HCEC 1CT (cell line): ENCODE measurements around the gene PLEKHJ1.
"Not testable (repeated sequence)": the region's sequence is repeated elsewhere in the genome, so short reads cannot be mapped to it uniquely, and the experiment has no call there.

Experiments used
- DNase-seq: peaks from one replicate; pipeline ENCODE4 v3.0.0-alpha.2; 2017

The PLEKHJ1 gene

DNA sequence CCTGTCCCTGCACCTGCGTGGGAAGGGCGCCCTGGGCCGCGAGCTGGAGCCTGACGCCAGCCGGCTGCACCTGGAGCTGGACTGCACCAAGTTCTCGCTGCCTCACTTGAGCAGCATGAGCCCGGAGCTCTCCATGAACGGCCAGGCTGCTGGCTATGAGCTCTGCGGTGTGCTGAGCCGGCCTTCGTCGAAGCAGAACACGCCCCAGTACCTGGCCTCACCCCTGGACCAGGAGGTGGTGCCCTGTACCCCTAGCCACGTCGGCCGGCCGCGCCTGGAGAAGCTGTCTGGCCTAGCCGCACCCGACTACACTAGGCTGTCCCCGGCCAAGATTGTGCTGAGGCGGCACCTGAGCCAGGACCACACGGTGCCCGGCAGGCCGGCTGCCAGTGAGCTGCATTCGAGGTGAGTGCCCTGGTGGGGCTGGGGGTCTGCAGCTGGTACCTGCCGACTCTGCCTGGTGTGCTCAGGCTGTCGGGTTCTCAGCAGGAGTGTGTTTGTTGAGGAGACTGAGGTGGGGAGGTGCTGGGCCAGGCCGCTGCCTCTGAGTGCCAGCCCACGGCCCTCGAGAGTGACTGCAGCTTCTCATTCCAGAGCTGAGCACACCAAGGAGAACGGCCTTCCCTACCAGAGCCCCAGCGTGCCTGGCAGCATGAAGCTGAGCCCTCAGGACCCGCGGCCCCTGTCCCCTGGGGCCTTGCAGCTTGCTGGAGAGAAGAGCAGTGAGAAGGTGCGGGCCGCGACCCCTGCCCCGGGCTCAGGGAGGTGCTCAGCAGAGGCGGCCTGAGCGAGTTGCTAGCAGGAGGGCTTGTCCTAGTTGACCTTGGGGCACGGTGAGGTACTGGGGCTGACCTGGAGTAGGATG lies 19.5 kb downstream of the PLEKHJ1 start:
- DNase-seq = no peak

DNA sequence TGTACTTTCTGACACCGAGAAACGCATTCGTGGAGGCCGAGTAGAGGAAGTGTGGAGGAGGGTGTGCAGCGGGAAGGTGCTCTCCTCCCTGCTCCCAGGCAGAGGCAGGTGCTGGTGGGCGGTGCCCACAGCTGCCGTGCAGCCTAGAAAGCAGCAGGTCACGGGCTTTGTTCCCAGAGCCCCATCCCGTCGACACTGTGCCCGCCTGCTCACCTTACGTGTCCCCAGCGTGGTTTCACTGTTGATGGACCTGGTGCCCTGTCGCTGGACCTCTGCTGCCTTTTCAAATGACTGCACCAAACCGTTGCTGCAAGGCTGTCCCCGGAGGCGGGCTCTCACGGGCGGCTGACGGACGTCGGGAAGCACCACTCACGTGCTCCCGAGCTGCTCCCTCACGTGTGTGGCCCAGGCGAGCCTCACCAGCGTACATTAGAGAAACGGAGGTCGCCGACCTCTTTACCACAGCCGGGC lies 20.8 kb downstream of the PLEKHJ1 start:
- DNase-seq = no peak

DNA sequence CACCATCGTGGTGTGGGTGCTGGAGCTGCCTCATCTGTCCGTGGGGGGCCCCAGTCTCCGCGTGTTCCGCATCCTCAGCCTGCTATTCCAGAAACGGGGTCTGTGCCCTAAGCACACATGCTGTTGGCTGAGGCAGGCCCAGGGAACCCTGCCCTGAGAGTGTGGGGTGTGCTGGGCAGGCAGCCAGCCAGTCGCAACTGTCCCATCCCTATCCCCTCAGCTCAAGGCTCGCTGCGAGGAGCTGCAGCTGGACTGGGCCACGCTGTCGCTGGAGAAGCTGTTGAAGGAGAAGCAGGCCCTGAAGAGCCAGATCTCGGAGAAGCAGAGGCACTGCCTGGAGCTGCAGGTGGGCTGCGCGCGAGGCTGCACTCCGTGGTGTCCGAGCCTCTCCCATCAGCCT lies 21.9 kb downstream of the PLEKHJ1 start:
- no peak for DNase-seq

DNA sequence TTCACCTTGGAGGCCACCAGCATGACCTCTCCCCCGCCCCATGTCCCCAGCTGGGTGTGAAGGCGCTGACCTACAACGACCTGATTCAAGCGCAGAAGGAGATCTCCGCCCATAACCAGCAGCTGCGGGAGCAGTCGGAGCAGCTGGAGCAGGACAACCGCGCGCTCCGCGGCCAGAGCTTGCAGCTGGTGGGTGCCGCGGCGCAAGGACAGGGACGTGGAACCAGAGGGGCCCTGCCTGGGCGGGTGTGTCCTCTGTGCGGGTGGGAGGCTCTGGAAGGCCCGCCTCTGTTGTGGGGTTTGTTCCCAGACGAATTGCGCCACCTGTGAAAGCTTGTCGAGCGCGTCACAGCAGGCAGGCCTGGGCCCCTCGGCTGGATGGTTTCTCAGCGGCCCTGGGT lies 22.3 kb downstream of the PLEKHJ1 start:
- DNase-seq = no peak

DNA sequence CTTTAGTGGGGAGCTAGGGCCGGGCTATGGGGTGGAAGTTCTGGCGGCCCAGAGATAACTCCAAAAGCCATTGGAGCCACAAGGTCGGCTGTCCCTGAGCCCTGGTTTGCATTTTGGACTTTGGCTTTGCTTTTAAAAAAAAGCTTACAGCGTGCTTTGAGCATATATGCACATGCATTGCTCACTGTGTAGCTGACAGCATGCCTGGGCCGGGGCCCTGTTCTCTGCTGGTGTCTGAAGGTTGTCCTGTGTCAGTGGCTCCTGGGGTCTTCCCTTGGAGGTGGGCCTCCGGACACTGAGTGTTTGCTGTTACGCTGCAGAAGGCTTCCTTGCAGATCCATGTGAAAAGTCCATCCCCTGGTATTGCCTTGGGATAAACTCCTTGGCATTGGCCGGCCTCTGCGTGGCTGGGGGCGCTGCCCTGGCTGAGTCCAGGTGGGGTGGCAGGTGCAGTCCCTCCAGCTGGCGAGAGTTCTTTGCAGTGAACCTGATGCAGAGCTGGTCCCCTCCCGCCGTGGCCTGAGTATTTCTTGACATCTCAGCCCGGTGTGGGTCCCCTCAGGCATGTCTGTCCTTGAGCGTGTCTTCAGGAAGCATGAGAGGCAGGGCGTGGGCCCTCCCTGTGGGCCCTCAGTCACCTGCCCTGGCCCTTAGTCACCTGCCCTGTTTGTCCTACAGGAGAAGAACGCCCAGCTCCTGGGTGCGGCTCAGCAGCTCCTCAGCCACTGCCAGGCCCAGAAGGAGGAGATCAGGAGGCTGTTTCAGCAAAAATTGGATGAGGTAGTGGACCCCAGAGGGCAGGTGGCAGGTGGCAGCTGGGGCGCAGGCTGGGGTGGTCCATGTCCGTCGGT lies 23.0 kb downstream of the PLEKHJ1 start:
- no peak for DNase-seq

DNA sequence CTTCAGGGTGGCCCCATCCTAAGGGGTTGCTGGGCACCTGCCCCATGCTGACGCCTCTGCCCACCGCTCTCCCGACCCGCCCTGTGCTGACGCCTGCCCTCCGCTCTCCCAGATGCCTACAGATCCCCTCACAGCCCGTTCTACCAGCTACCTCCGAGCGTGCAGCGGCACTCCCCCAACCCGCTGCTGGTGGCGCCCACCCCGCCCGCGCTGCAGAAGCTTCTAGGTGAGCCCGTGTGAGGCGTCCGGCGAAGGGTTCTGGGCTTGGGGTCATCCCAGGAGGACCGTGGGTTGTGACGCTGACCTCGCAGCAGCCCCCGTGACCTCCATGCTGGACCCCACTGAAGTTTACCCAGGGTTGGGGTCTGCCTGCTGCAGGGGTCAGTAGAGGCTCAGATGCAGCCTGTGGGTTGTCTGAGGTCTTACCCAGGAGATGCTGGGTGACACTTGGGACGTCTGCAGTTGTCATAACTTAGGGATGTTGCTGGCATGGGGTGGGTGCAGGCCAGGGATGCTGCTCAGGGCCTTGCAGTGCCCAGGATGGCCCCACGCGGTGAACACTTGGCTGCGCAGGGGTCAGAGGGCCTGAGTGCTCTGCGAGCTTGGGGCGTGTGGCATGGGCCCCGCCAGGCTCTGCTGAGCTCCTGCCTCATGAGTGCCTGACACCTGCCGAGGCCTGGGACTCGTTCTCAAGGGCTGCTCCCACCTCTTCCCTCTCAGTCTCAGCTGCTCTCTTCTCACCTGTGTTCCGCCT lies 25.0 kb downstream of the PLEKHJ1 start:
- no peak for DNase-seq

DNA sequence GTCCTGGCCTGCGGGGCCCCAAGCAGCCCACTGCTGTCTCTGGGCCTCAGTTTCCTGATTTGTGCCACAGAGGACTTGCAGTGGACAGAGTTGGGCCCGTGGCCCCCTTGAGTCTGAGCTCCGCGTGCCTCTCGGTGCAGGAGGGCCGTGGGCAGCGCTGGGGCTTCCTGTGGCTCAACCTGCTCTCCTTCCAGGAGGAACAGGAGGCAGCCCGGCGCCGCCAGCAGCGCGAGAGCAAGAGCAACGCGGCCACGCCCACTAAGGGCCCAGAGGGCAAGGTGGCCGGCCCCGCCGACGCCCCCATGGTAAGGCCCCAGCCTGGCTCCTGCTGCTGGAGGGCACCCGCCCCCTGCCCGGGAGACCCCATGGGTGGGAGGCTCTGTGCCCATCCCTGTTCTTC lies 25.9 kb downstream of the PLEKHJ1 start:
- DNase-seq = no peak

DNA sequence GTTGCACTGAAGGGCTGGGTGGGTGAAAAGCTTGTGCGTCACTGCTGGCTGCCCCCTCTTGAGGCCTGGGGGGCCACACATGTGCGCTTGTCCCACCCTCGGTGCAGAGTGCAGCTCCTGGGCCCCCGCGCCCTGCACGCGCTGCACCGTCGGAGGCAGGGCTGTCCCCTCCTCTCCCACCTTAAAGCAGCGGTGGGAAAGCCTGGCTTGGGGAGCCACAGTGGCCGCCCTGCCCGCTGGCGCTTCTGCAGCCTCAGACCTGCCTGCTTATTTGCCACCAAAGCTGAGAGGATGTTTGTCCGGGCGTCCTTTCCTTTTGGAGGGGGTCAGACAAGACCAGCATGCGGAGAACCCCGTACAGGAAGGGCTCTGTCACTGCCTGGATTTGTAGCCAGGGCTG lies 26.7 kb downstream of the PLEKHJ1 start:
- no peak for DNase-seq

DNA sequence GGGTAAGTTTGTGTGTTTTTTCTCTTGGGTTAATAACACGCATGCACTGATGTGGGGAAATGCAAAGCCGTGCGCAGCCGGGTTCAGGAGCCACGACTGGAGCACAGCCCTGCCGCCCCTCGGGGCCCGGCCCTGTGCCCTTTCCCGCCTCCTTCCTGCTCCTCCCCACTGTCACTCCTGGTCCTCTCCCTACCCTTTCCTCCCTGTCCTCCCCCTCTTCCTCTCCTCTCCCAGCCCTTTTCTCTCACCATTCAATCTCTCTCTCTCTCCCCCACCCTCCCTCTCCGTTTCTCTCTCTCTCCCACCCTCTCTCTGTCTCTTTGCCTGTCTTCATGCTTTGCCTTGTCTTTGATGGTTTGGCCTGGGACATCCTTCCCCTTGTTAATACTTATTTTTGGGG lies 27.2 kb downstream of the PLEKHJ1 start:
- no peak for DNase-seq

DNA sequence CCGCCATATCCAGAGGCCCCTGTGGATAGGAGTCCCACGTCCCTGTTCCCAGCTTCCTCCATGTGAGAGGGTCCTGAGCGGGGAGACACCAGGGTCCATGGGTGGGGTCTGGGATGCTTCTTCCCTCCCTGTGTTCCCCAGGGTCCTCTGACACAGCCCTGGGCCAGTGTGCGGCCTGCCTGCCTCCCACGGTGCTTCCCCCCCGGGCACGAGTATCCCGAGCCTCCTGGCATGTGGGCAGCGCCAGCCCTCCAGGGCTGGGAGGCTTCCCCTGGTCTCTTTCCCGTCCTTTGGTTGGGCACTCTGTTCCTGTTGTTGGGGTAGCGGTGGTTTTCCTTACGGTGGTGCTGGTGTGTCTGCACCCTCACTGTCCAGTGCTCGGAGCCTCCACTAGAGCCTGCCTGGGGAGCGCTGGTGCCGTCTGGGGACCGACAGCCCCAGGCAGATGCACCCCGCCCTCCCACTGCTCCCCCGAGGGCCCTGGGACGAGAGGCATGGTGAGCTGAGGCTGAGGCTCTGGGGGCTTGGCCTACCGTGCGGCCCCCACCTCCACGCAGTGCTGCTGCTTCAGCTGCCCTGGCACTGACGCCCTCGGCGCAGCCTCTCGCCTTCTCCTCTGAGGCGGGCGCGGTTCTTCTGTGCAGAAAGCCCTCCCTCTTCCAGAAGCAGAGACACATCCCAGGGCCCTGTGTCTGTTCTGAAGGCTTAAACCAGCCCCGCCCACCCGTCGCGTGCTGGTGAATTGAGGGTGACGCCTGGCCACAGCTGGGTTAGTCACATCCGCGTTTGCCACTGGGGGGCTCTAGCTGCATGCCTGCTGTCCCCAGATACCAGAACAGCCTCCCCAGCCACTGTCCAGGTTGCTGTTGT lies 27.9 kb downstream of the PLEKHJ1 start:
- DNase-seq = peak; percentile 70

DNA sequence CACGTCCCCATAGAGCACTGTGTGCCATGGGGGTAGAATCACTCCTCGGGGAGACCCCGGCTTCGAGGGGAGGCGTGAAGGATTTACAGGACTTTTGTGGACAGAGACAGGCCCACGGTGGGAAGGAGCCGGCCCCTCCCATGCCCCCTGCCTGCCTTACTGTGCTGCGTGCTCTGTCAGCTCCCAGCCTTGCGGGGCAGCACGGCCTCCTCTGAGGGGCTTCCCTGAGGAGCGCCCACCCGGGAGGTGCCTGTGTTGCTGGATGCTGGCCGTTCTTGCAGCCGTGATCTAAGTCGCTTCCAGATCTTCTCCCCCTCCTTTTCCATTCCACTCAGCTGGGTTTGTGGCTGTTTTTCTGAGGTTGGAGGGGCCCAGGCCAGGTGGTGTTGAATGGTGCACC lies 29.1 kb downstream of the PLEKHJ1 start:
- no peak for DNase-seq

DNA sequence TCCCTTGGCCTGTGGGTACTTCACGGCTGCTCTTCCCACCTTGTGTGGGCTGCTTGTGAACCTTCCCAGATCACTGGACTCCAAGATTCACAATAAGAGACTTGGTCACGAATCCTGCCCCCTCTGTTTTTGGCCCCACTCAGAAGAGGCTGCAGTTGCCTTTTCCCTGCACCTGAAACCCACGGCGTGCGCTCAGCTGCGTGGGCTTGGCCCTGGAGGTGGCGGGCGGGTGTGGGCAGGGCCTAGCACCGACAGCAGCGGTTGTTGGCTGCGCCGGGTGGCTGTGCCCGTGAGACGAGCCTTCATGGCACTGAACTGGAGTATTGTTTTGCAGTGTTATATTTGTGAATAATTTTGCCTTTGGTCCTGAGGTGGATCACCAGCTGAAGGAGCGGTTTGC lies 33.8 kb downstream of the PLEKHJ1 start:
- DNase-seq = no peak

DNA sequence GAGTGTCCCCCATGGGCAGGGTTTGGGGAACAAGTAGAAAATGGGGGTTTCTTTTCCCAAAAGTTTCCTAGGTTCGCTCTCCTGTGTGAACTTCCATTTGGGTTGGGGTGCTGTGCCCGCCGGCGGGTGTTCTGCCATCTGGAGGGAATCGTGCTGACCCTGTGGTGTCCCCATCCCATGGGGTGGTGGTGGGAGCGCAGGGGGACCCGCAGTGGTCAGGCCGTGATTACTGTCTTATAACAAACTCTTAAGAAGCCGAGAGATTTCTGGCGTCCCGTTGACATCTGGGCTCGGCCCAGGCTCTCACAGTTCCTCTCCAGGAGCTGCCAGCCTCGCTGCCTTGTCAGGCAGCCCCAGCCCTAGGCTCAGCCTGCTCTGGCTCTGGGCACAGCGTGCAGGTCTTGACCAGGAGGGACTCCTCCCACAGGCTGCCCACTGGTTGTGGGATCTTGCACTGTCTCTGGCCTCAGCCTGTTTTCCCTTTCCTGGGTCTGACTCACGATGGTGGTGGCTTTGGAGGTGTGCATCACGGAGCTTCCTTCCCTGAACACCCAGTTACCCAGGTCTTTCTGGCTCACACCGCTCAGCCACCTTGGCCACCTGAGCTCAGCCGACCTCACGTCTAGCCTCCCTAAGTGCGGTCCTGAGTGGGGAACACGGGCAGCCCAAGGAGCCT lies 34.5 kb downstream of the PLEKHJ1 start:
- DNase-seq = no peak

DNA sequence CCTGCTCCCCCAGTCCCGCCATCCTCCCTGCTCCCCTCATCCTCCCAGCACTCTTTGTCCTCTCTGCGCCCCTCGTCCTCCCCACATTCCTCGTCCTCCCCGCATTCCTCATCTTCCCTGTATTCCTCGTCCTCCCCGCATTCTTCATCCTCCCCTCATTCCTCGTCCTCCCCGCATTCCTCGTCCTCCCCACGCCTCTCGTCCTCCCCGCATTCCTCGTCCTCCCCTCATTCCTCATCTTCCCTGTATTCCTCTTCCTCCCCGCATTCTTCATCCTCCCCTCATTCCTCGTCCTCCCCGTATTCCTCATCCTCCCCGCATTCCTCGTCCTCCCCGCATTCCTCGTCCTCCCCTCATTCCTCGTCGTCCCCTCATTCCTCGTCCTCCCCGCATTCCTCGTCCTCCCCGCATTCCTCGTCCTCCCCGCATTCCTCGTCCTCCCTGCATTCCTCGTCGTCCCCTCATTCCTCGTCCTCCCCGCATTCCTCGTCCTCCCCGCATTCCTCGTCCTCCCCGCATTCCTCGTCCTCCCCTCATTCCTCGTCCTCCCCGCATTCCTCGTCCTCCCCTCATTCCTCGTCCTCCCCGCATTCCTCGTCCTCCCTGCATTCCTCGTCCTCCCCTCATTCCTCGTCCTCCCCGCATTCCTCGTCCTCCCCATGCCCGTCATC lies 35.4 kb downstream of the PLEKHJ1 start:
- DNase-seq = not testable (repeated sequence)

DNA sequence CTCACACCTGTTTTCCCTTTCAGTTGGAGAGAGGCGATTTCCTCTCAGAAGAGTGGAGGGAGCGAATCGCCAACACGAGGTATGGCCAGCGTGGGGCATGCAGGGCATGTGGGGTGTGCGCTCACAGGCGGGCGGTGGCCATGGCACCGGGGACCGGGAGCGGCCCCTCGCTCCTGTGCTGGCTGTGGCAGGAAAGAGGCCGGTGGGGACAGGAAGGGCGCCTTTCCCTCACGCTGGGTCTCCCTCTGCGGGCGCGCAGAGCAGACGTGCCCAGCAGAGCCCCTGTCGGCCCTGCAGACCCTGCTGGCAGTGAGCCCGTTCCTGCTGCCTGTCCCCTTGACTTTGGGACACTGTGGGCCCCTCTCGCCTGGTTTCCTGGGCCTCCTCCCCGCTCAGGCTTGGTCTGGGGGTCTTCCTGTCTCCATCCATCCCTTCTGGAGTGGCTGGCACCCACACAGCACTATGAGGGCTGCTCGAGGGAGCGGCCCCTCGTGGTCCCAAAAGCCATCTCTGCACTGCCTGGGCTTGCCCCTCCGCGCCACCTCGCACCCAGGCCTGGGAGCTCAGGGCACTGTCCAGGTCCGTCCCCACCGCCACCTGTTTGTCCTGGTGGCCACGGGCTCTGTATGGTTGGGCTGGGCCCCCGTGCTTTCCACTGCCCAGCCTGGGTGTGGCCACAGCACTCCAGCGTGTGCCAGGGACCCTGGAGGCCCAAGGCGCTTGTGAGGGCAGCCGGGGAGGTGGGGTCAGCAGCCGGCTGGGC lies 36.1 kb downstream of the PLEKHJ1 start:
- no peak for DNase-seq

DNA sequence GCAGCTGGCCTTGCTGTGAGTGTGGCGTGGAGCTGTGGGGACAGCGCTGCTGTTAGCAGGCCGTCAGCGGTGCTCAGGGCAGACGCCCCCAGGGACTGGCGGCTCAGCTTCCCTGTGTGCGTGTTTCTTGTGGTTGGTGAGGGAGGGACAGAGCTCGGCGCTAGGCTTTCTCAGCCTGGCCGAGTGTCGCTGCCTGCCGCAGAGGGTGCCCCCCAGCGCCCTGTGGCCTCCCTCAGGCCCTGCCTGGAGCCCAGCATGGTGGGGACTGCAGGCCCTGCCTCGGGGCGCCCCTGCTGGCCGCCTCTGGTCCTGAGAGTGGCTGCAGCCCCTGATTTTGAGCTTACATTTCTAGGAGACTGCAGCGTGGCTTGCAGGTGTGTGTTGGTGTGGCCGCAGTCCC lies 36.9 kb downstream of the PLEKHJ1 start:
- no peak for DNase-seq

DNA sequence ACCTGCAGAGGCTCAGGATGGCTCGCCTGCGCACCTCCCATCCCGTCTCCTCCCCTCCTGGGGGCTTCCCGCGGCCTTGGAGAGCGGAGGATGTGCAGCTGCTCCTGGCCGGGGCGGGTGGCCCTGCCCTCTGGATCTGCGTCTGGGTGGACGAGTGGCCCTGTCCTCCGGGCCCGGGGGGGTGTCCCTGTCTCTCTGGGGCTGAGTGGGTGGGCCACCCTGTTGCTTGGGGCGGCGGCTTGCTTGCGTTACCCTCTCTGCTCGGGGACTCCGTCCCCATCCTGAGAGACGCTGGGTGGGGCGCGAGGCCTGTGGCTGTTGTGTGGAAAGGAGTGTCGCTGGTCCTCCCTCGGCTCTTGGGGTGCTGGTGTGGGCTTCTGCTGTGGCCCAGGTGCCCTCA lies 37.8 kb downstream of the PLEKHJ1 start:
- DNase-seq = no peak

DNA sequence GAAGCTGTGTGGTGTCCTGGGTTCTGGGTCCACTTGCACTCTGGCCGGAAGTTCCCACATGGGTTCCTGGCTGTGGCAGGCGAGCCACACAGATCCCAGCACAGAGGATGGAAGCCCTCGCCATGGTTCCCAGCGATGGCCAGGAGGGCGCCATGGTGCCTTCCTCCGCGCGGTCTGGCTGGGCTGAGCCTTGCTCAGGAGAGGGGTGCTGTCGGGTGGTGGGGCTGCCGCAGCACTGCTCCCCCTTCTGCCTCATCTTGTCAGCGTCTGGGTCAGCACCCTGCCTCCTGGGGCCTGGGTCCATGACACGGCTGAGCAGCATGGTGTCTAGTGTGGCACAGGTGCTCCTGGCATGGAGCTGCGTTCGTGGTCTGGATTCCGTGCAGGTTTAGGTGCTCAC lies 38.9 kb downstream of the PLEKHJ1 start:
- no peak for DNase-seq

DNA sequence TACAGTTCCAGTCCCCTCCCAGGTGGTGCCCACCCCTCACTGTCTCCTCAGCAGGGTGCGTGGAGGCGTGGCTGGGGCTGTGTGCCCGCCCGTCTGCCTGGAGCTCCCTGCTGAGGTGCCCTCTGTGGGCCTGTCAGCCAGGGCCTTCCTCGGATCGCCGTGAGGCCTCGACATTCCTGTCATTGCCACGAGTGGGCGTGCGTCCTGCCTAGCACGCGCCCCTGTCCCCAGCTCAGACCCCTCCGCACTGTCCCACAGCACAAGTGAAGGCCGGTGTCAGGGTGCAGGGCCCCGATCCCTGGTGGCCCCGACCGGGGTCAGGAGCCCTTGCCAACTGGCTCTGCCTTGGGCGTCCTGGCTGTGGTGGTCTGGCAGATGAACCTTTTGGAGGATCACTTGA lies 40.2 kb downstream of the PLEKHJ1 start:
- no peak for DNase-seq

DNA sequence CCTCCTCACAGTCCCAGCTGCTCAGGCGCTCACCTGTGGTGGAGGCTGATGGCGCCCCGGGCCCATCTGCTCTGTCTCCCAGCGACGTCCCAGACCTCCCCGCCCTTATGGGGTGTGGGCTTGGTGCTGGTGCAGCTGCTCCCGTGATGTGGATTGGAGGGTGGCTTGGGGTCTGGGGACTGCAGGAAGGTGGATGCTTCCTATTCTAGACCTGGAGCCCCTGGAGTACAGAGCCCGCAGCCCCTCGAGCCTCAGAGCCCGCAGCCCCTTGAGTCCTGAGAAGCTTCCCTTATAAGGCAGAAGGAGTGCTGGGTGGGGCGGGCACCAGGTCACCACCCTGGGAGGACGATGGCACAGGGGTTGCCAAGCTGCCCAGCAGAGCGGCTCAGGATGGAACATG lies 40.8 kb downstream of the PLEKHJ1 start:
- DNase-seq = no peak
